Caco-2 (cell line): ENCODE data around the gene KIAA0319L. TPM values are rescaled to one million over a fixed set of nuclear protein-coding genes. Genes with fewer than 3 reads are reported as not detected.

ENCODE experiments used
- BruUV-seq: library from RNA; stranded (reverse); fragments of 400-500 nt; replicated peaks from 2 replicates; lab custom pipeline; 2021; lab: Mats Ljungman, UMichigan
- CTCF ChIA-PET: fragments of 300-600 bp; sonication (Branson Sonifier 250); formaldehyde crosslinking; loops from one replicate; lab custom pipeline; 2022; ENCODE audit warnings: antibody characterized with exemption; lab: Charles Lee
- POLR2A ChIA-PET: fragments of 300-600 bp; sonication (Branson Sonifier 250); formaldehyde crosslinking; loops from one replicate; lab custom pipeline; 2022; ENCODE audit warnings: antibody characterized with exemption; lab: Charles Lee
- DNase-seq, 2 experiments: peaks; one replicate each; pipeline versions ENCODE4 v3.0.0 to v3.0.0-alpha.2; 2020 to 2022
- H3K27me3 ChIP-seq: replicated peaks from 2 replicates; pipeline ENCODE4 v1.6.0; 2011; ENCODE audit warnings: low read length; ENCODE audit not compliant: control insufficient read depth, insufficient read depth
- H3K36me3 ChIP-seq: 2 replicates; pipeline ENCODE4 v1.5.1; 2011; ENCODE audit warnings: low read length; ENCODE audit not compliant: control insufficient read depth, insufficient read depth
- H3K4me1 ChIP-seq: fragments of 250-450 bp; sonication (Bioruptor Pico); 2 replicates; pipeline ENCODE4 v1.5.1; 2020; ENCODE audit warnings: mild to moderate bottlenecking
- H3K4me3 ChIP-seq: 2 replicates; pipeline ENCODE4 v1.5.1; 2011; ENCODE audit warnings: low read depth, mild to moderate bottlenecking, control low read depth, low read length
- H3K9me3 ChIP-seq: fragments of 250-450 bp; sonication (Bioruptor Pico); 2 replicates; pipeline ENCODE4 v1.5.1; 2020; ENCODE audit warnings: mild to moderate bottlenecking, moderate library complexity
- H3K27ac Mint-ChIP-seq: one replicate; pipeline ENCODE4 v1.8.0; 2022; ENCODE audit warnings: mixed read lengths; ENCODE audit not compliant: unreplicated experiment
- H3K27me3 Mint-ChIP-seq: one replicate; pipeline ENCODE4 v1.8.0; 2022; ENCODE audit warnings: mixed read lengths; ENCODE audit not compliant: insufficient read depth, unreplicated experiment
- H3K36me3 Mint-ChIP-seq: one replicate; pipeline ENCODE4 v1.8.0; 2022; ENCODE audit warnings: mild to moderate bottlenecking, mixed read lengths; ENCODE audit not compliant: insufficient read depth, unreplicated experiment
- H3K4me1 Mint-ChIP-seq: one replicate; pipeline ENCODE4 v1.8.0; 2022; ENCODE audit warnings: low read depth, mixed read lengths; ENCODE audit not compliant: unreplicated experiment
- H3K4me3 Mint-ChIP-seq: one replicate; pipeline ENCODE4 v1.8.0; 2022; ENCODE audit warnings: mild to moderate bottlenecking, moderate library complexity, mixed read lengths; ENCODE audit not compliant: unreplicated experiment
- H3K9me3 Mint-ChIP-seq: one replicate; pipeline ENCODE4 v1.8.0; 2022; ENCODE audit warnings: mixed read lengths; ENCODE audit not compliant: unreplicated experiment
- intact Hi-C: fragments of 100-400 bp; cut with micrococcal nuclease; formaldehyde crosslinking; loops from one replicate; pipeline ENCODE4 v1.10.0; 2022; ENCODE audit not compliant: unreplicated experiment
- total RNA-seq: library from RNA; stranded (reverse); gene quantifications from 2 replicates; pipeline ENCODE4 v1.2.3, GENCODE V29; 2022
- TF ChIP-seq, protein P1 (sequence below), 2 experiments: fragments of 200-600 bp in 1 of 2; IDR thresholded peaks; 1 replicate in 1 of 2; 2 replicates in 1 of 2; pipeline versions ENCODE4 v1.5.1 to v1.8.0; 2011 to 2022; ENCODE audit warnings: antibody characterized with exemption in 1 of 2, control low read depth in 1 of 2, inconsistent platforms in 1 of 2, low read depth in 1 of 2, low read length in 1 of 2, mild to moderate bottlenecking in 1 of 2, moderate library complexity in 1 of 2; ENCODE audit not compliant: insufficient read depth in 1 of 2, severe bottlenecking in 1 of 2, unreplicated experiment in 1 of 2

The KIAA0319L gene
- total RNA-seq, 1 experiment from 2014 or later = 39.9 TPM

- intact Hi-C loops = no loop called here
- Mint-ChIP-seq H3K36me3 (peaks cover 34% of the 10 kb centered on the region), H3K27me3 (no peaks in the 10 kb centered on the region), H3K9me3 (no peaks in the 10 kb centered on the region), H3K27ac (no peak overlapping the region), H3K4me1 (no peaks in the 10 kb centered on the region), H3K4me3 (no peak overlapping the region)
- CTCF ChIA-PET = no interaction called here
- no peak for DNase-seq
- no peaks in the 10 kb centered on the region for H3K4me1 ChIP-seq
- H3K27me3 ChIP-seq = no peaks in the 10 kb centered on the region
- no peaks in the 10 kb centered on the region for H3K36me3 ChIP-seq
- TF ChIP-seq, protein P1, sequence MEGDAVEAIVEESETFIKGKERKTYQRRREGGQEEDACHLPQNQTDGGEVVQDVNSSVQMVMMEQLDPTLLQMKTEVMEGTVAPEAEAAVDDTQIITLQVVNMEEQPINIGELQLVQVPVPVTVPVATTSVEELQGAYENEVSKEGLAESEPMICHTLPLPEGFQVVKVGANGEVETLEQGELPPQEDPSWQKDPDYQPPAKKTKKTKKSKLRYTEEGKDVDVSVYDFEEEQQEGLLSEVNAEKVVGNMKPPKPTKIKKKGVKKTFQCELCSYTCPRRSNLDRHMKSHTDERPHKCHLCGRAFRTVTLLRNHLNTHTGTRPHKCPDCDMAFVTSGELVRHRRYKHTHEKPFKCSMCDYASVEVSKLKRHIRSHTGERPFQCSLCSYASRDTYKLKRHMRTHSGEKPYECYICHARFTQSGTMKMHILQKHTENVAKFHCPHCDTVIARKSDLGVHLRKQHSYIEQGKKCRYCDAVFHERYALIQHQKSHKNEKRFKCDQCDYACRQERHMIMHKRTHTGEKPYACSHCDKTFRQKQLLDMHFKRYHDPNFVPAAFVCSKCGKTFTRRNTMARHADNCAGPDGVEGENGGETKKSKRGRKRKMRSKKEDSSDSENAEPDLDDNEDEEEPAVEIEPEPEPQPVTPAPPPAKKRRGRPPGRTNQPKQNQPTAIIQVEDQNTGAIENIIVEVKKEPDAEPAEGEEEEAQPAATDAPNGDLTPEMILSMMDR (IDR thresholded peaks at IDR 0.05; ENCODE audit: insufficient read depth in 1 of 2, low read depth in 1 of 2, low read length in 1 of 2, severe bottlenecking in 1 of 2, unreplicated experiment in 1 of 2) = no peak
- no TSS peak for BruUV-seq
- no peaks in the 10 kb centered on the region for H3K9me3 ChIP-seq
- no peak overlapping the region for H3K4me3 ChIP-seq
- POLR2A ChIA-PET = no interaction called here
Observed at GRCh38 chr1:35603941-35604340, 46.7 kb upstream of the KIAA0319L start.

DNA sequence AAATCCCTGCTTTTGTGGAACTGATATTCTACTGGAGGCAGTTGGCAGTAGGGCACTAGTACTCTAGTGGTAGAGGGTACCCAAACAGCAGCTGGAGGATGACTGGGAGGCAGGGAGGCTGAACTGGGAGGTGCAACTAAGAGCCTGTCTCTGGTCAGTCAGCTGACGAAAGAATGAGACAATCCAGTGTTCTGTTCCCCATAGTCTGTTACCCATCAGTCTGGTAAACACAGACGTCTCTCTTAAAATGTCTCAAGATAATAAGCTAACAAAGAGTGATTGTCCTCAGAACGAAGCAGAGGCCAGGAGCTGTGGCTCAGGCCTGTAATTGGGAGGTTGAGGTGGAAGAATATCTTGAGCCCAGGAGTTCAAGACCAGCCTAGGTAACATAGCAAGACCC, 46.3 kb upstream of the KIAA0319L start:
- Mint-ChIP-seq H3K4me3 (no peak overlapping the region), H3K27ac (no peak overlapping the region), H3K27me3 (no peaks in the 10 kb centered on the region), H3K36me3 (peaks cover 33% of the 10 kb centered on the region), H3K4me1 (no peaks in the 10 kb centered on the region), H3K9me3 (no peaks in the 10 kb centered on the region)
- POLR2A ChIA-PET = no interaction called here
- Histone ChIP-seq H3K36me3 (no peaks in the 10 kb centered on the region), H3K4me3 (no peak overlapping the region), H3K9me3 (no peaks in the 10 kb centered on the region), H3K27me3 (no peaks in the 10 kb centered on the region), H3K4me1 (no peaks in the 10 kb centered on the region)
- no TSS peak for BruUV-seq
- CTCF ChIA-PET = no interaction called here
- intact Hi-C loops = no loop called here
- DNase-seq = no peak
- TF ChIP-seq, protein P1 (IDR thresholded peaks at IDR 0.05; ENCODE audit: insufficient read depth in 1 of 2, low read depth in 1 of 2, low read length in 1 of 2, severe bottlenecking in 1 of 2, unreplicated experiment in 1 of 2) = no peak

GRCh38 chr1:35600593-35600992, 43.4 kb upstream of the KIAA0319L start:
- H3K27me3 Mint-ChIP-seq = no peaks in the 10 kb centered on the region
- no peaks in the 10 kb centered on the region for H3K4me1 Mint-ChIP-seq
- intact Hi-C loops = no loop called here
- CTCF ChIA-PET = no interaction called here
- Histone ChIP-seq H3K27me3 (no peaks in the 10 kb centered on the region), H3K4me3 (no peak overlapping the region), H3K4me1 (no peaks in the 10 kb centered on the region), H3K9me3 (no peaks in the 10 kb centered on the region), H3K36me3 (no peaks in the 10 kb centered on the region)
- no peak for DNase-seq
- TF ChIP-seq, protein P1 (IDR thresholded peaks at IDR 0.05; ENCODE audit: insufficient read depth in 1 of 2, low read depth in 1 of 2, low read length in 1 of 2, severe bottlenecking in 1 of 2, unreplicated experiment in 1 of 2) = no peak
- H3K36me3 Mint-ChIP-seq = peaks cover 34% of the 10 kb centered on the region
- no peak overlapping the region for H3K27ac Mint-ChIP-seq
- no TSS peak for BruUV-seq
- no peak overlapping the region for H3K4me3 Mint-ChIP-seq
- POLR2A ChIA-PET = no interaction called here
- no peaks in the 10 kb centered on the region for H3K9me3 Mint-ChIP-seq
